NCI-H128 (cell line): Measurements from ENCODE around the gene SHC3.

Experiments
- DNase-seq: peaks from one replicate; lab custom pipeline; 2025; ENCODE audit not compliant: unreplicated experiment; lab: John Stamatoyannopoulos, UW

The SHC3 gene

DNA sequence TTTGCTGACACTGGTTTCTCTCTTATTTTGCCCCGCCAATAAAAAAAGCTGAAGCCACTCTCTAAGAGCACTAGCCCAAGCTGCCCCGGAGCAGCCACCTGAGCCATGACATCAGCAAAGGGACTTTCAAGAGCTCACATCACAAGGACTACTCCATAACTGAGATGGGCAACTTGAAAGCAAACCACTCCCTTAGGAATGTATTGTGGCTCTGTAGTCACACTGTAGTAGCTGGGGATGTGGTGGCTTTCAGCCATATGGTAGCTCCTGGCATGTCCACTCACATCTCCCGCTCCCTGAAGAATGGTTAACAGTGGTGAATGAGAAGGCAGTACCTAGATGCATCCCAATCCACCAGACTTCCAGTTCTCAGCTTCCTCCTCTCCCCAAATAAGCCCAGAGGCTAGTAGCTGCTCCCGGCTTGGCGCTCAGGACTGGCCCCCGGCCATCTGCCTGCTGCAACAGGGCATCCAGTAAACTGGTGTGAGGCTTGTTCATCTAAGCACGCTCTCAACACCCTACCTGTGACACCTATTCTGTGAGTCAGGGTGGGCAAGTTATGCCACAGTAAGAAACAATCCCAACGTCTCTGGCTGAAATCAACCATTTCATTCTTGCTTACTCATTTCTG lies 123.6 kb downstream of the SHC3 start:
- no peak for DNase-seq

DNA sequence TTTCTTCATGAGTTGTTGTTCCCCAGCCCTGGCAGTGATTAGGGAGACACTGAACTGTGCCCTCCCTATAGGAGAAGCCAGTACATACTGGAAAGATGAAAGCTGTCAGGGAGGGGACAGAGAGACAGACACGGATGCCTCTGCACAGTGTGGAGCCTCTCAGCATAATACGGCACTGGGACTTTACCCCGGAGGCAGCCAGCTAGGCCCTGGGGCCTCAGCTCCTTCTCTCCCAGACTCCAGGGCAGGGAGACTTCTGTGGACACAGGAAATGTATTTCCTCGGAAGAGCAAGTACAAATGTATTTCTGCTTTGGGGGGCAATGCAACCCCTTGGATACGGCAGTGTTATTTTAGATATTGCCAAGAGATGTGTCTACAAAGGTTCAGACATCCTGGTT lies 125.3 kb downstream of the SHC3 start:
- DNase-seq: no peak

DNA sequence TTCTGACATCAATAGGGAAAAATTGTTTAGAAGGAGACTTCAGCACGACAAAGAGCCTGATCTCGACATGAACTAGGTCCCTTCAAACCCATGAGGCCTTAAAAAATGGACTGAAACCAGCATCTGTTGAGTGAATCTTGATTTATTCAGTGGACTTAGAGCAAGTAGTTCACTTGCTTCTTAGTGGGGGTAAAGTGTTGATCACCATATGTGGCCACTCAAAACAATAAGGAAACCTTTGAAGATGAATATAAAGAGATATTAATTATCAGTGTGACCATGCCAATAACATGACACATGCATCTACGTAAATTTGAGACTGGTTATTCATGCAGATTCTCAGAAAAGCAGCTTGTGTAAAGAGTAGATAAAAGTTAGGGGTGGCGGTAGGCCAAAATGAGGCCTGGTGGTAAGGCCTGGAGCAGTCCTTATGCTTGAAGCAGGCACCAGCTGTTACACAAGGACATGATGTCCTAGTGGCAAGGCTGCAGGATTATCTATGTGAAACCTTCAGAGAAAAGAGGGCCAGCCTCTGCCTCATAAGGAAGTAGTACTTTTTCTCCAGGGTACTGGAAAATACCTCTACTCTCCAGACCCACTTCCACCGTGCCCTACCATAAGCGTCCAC lies 126.0 kb downstream of the SHC3 start:
- no peak for DNase-seq

DNA sequence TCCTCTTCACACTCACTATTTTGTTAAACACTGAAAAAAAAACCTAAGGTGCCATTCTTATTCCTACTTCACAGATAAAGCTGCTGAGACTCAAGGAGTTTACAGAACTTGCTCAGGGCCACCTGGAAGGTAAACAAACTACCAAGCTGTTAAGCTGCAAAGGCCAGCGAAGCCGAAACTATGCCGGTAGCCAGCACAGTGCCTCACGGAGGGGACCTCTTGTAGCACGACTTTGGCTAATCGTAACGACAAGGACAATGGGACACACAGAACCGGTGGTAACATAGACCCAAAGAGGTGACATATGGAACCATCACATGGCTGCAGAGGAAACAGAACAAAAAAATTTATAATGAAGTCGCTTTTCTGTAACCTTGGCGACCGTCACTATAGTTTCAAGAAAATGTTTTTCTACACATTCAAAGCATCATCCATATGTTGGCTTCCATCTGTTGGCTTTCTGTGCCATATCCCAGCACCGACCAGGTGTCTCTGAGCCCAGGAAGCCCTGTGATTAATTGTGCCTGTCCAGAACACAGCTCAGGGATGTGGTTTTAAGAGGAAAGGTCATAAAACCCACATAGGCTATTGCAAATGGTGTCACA lies 127.1 kb downstream of the SHC3 start:
- DNase-seq: no peak

DNA sequence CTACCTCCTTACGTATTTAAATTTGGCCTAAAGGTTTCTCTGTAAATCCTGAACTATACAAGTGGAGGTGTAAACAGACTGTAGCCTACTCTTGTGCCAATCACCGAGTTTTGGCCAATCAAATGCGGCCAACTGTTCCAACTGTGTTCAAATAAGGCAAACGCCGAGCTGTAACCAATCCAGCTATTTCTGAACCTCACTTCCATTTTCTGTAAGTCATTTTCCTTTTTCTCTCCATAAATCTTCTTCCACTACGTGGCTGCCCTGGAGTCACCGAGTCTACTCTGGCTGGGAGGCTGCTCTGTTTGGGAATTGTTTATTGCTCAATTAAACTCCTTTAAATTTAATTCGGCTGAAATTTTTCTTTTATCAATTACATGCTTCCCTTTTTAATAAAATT lies 129.0 kb downstream of the SHC3 start:
- DNase-seq: no peak

- no peak for DNase-seq
Observed at GRCh38 chr9:89048616-89049015, 130.0 kb downstream of the SHC3 start.

DNA sequence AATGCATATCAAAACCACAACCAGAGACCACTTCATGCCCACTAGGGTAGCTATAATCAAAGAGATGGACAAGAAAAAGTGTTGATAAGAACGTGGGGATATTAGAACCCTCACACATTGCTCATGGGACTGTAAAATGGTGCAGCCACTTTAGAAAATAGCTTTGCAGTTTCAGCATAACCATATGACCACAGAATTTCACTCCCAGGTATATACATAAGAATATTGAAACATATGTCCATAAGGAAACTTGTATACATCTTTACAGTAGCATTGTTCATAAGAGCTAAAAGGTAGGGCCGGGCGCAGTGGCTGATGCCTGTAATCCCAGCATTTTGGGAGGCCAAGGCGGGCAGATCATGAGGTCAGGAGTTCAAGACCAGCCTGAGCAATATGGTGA lies 131.0 kb downstream of the SHC3 start:
- DNase-seq: no peak

DNA sequence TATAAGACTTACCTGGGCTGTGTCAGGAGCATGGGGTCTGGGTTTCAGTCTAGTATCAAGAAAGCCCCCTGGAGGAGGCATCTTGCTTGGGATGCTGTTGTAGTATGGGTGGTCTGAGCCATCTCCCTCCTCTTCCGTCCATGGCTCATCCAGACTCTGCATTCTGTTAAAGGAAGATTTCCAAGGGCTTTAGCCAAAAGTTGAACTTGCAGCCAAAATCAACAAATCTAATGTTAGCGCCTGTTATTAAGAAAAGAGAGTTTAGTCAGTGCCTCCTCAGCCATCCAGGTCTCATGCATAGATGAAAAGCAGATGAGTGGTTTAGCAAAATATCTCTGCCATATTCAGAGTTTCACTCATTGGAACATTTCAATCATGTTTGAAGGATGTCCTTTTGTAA lies 131.8 kb downstream of the SHC3 start:
- DNase-seq: no peak

DNA sequence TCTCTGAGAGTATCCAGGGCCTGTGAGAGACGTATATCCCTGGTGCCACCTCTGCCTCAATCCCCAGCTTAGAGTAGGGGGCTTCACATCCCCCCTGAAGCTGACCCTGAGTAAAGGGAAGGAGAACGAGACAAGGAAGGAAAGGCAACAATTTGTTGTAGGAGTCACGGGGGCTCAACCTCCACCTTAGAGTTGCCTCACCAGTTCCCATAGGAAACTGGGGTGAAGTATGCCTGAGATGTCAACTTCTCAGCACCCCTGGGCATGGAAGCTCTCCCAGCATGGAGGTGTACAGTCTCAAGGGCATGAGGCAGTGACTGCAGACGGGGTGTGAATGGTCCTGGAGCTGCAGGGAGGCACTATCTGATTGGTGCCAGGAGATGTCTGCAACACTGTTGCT lies 133.7 kb downstream of the SHC3 start:
- DNase-seq: no peak

GRCh38 chr9:89044104-89044503 lies 134.5 kb downstream of the SHC3 start:
- no peak for DNase-seq

- DNase-seq: no peak
Observed at GRCh38 chr9:89042984-89043383, 135.6 kb downstream of the SHC3 start.

DNA sequence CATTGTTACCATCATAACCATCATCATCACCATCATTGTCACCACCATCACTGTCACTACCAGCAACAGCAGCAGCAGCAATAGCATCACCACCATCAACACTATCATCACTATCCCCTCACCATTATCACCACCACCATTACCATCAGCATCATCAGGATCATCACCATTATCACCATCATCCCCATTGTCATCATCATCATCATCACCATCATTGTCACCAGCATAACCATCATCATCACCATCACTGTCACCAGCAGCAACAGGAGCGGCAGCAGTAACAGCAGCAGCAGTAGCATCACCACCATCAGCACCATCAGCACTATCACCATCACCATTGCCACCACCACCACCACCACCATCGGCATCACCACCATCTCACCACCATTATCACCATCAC lies 139.0 kb downstream of the SHC3 start:
- DNase-seq: no peak

DNA sequence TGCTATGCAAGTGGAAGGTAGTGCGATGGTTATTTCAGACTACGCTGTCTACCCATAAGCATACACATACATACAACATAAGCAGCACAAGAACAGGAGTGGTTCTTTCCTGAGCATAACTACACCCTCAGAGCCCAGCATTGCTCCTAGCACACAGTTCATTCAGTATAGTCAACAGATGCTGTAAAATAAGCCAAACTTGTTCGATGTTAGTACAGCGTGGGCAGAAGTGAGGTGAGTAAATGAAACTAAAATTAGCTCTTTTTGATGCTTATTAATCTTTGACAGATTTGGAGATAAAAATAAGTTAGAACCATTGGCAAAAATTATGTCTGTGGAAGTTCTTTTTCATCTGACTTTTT lies 139.5 kb downstream of the SHC3 start:
- DNase-seq: no peak

DNA sequence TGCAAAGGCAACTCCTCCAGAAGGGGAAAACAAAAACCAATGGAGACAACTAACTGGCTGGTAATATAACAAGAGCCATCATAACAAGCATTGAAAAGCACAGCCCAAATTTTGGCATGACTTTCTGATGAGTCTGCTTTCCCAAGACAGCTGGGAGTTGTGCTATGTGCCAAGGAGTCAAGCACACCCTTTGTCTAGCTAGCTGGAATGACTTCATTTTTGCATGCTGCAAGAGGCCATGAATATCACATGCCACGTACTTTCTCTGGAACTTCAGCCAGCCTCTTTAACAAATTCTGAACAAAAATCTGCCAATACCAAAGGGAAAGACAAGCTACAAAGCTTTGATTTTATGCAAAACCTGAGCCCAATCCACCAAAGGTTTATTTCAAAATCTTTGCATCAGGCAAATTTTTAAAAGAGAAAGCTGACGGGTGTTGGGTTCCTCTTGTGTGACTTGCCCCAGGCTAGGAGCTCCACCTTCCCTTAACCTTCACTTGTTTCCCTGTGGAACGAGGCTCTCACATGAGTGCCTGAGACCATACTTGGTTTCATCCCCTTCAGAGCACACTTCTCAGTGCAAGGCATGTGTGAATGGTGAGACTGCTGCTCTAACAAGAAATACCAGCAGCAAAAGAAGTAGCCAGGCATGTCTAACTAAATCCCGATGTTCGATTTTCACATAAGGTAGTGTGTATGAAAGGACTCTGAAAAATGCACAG lies 140.1 kb downstream of the SHC3 start:
- no peak for DNase-seq

GRCh38 chr9:89037891-89038290 lies 140.7 kb downstream of the SHC3 start:
- DNase-seq: no peak

DNA sequence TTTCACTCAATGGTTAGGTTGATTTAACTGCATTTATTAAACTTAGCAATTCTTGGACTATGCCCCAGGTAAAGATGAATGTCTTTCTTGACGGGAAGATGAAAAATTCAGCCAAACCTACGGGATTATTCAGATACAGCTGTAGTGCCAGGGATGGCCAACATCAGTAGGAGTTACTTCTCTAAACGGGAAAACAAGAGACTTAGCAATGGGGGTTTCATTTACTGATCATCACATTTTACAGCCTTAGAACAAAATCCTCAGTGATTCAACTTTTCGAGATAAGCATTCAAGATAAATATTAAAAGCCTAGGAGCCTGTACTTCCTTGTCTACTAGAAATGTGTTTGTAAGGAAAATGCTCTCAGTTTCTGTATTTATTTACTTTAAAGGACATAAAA lies 141.3 kb downstream of the SHC3 start:
- DNase-seq: no peak

DNA sequence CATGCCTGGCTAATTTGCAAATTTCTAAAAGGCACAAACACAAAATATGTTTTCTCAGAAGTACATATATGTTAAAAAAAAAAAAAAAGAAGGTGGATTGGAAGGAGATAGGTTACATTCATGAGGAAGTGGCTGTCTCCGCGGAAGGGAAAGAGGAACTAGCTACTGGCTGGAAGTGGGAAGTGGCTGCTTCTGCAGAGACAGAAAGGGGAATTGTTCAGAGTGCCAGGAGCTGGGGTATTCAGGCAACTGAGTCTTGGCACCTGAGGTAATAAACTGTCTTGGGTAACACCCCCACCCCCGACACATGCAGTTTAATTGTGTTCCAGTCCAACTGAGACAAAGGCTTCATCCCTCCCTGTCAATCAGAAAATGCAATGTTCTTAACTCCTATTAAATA lies 141.7 kb downstream of the SHC3 start:
- DNase-seq: no peak

GRCh38 chr9:89036383-89036782 lies 142.2 kb downstream of the SHC3 start:
- DNase-seq: no peak

DNA sequence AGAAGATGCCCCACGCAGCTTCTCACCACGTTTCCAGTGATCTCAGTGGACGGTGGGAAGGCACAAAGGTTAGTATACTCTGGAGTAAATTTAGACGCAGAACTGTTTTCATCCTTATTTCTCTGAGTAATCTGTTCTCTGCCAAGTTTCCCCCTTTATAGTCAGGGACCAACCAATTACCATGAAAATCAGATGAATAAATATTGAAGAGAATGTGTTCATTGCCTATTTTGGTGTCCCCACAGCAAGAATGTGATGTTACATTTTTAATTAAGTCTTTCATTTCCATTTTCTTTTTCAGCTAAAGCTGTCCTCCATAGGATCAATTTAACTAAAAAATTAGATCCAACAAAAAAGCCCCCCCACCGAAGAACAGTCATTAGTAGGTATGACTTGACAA lies 146.0 kb downstream of the SHC3 start:
- DNase-seq: no peak

GRCh38 chr9:89032173-89032572 lies 146.4 kb downstream of the SHC3 start:
- no peak for DNase-seq

DNA sequence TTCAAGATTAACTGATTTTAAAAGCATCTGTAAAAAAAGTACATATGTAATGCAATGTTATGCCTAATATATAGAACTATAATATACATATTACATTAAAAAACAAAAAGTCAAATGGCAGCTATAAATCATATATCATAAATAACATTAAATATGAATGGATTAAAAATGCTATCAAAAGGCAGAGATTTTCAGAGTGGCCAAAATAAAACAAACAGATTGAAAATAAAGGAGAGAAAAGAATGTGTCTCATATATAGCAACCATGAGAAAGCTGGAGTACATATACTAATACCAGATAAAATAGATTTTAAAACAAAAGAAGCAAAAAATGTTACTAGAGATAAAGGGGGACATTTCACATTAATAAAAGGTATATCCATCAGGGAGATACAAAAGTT lies 148.8 kb downstream of the SHC3 start:
- DNase-seq: no peak

DNA sequence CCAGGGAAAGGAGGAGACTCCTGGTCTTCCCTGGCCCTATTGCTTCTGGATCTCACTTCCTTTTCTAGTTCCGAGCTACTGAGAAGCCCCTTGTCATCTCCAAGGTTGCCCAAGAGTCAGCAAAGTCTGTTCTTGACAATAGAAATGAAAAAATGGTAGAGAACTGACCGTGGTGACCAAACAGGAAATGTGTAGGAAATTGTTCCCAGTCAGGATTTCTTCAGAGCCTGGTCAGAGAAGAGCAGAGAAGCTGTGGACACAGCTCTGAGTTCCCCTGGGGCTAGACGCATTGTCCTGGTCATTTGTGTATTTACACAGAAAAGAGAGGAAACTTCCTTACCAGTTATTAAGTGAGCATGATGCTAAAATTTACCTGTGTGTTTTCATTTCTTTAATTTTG lies 151.7 kb downstream of the SHC3 start:
- no peak for DNase-seq
